Effector CD4-positive, alpha-beta T cell (primary cell): ENCODE measurements around the gene NEURL1.

ENCODE experiments used
- DNase-seq: peaks from one replicate; pipeline ENCODE4 v3.0.0-alpha.2; 2020

NEURL1 gene

GRCh38 chr10:103610921-103611511 is 117.5 kb downstream of the NEURL1 start:
- DNase-seq = no peak

- DNase-seq = no peak
Measured at GRCh38 chr10:103612462-103613365, 119.2 kb downstream of the NEURL1 start.

- DNase-seq = no peak
Measured at GRCh38 chr10:103613616-103614015, 120.1 kb downstream of the NEURL1 start.

- no peak for DNase-seq
Measured at GRCh38 chr10:103614306-103615158, 121.0 kb downstream of the NEURL1 start.

- no peak for DNase-seq
Measured at GRCh38 chr10:103616705-103617601, 123.4 kb downstream of the NEURL1 start.

GRCh38 chr10:103617602-103618385 is 124.3 kb downstream of the NEURL1 start:
- DNase-seq = no peak

GRCh38 chr10:103618575-103619423 is 125.3 kb downstream of the NEURL1 start:
- no peak for DNase-seq

- no peak for DNase-seq
Measured at GRCh38 chr10:103619424-103620351, 126.2 kb downstream of the NEURL1 start.

GRCh38 chr10:103620352-103620740 is 126.8 kb downstream of the NEURL1 start:
- DNase-seq = no peak

- DNase-seq = no peak
Measured at GRCh38 chr10:103620891-103621782, 127.6 kb downstream of the NEURL1 start.

- DNase-seq = no peak
Measured at GRCh38 chr10:103621783-103622125, 128.2 kb downstream of the NEURL1 start.

GRCh38 chr10:103622286-103622685 is 128.8 kb downstream of the NEURL1 start:
- no peak for DNase-seq

GRCh38 chr10:103622935-103623574 is 129.6 kb downstream of the NEURL1 start:
- no peak for DNase-seq

GRCh38 chr10:103626178-103626577 is 132.7 kb downstream of the NEURL1 start:
- DNase-seq = no peak

GRCh38 chr10:103627111-103627892 is 133.8 kb downstream of the NEURL1 start:
- no peak for DNase-seq

- no peak for DNase-seq
Measured at GRCh38 chr10:103627893-103628292, 134.4 kb downstream of the NEURL1 start.

GRCh38 chr10:103629581-103629980 is 136.1 kb downstream of the NEURL1 start:
- DNase-seq = no peak
